Fibroblast of villous mesenchyme (primary cell): Measurements from ENCODE around the gene CC2D1A. TPM values are rescaled to one million over a fixed set of nuclear protein-coding genes. Genes with fewer than 3 reads are reported as not detected.

ENCODE experiments used
- DNase-seq: peaks from one replicate; pipeline ENCODE4 v3.0.0-alpha.2; 2010; ENCODE audit warnings: low read depth
- H3K4me3 ChIP-seq: 2 replicates; pipeline ENCODE4 v1.5.1; 2011; ENCODE audit warnings: low read depth, mild to moderate bottlenecking, low read length
- CTCF ChIP-seq: IDR thresholded peaks from 2 replicates; pipeline ENCODE4 v1.5.1; 2012; ENCODE audit warnings: low read depth, mild to moderate bottlenecking, low read length; ENCODE audit not compliant: insufficient read depth
- total RNA-seq: library from RNA; depleted of rRNA; stranded (reverse); fragments of >200 nt; gene quantifications from 2 replicates; pipeline ENCODE4 v1.2.3, GENCODE V29; 2012

Gene CC2D1A
- total RNA-seq, 1 donor, result 18.6 TPM

GRCh38 chr19:13951799-13952153, 45.8 kb downstream of the CC2D1A start:
- H3K4me3 ChIP-seq, result peak overlapping the region; percentile 52
- no peak for TF ChIP-seq CTCF
- no peak for DNase-seq

- DNase-seq, result peak; percentile 100
- H3K4me3 ChIP-seq, result peak within 1 kb of the TSS; percentile 79
- TF ChIP-seq CTCF, result no peak
Observed at GRCh38 chr19:13952154-13952930, 46.3 kb downstream of the CC2D1A start, which contains the start of gene DCAF15. DCAF15 (plus strand) TSS chr19:13952509; CDS start chr19:13952513, 4 bp downstream.

- peak overlapping the region; percentile 79 for H3K4me3 ChIP-seq
- TF ChIP-seq CTCF, result peak; percentile 27
- DNase-seq, result peak; percentile 70
Observed at GRCh38 chr19:13952931-13953531, 47.0 kb downstream of the CC2D1A start.

- TF ChIP-seq CTCF, result no peak
- no peak overlapping the region for H3K4me3 ChIP-seq
- no peak for DNase-seq
Observed at GRCh38 chr19:13954185-13954584, 48.2 kb downstream of the CC2D1A start.

- TF ChIP-seq CTCF, result no peak
- H3K4me3 ChIP-seq, result no peak overlapping the region
- DNase-seq, result no peak
Observed at GRCh38 chr19:13955662-13956364, 49.8 kb downstream of the CC2D1A start.

- DNase-seq, result no peak
- H3K4me3 ChIP-seq, result no peak overlapping the region
- TF ChIP-seq CTCF, result no peak
Observed at GRCh38 chr19:13956365-13956744, 50.4 kb downstream of the CC2D1A start.
